NB4 (cell line): Measurements from ENCODE around the gene ACBD6.

ENCODE experiments used
- DNase-seq: peaks from one replicate; pipeline ENCODE4 v3.0.0; 2010; ENCODE audit warnings: low read depth
- H3K4me3 ChIP-seq: one replicate; pipeline ENCODE4 v1.5.1; 2011; ENCODE audit warnings: mild to moderate bottlenecking, low read depth, low read length, moderate library complexity
- CTCF ChIP-seq: IDR thresholded peaks from one replicate; pipeline ENCODE4 v1.5.1; 2012; ENCODE audit warnings: low read depth, low read length
- MAX ChIP-seq: IDR thresholded peaks from 2 replicates; pipeline ENCODE4 v1.6.1; 2011; ENCODE audit warnings: low read depth, low read length
- MYC ChIP-seq: IDR thresholded peaks from 2 replicates; pipeline ENCODE4 v1.6.1; 2011; ENCODE audit warnings: low read depth, low read length
- POLR2A ChIP-seq: IDR thresholded peaks from 2 replicates; pipeline ENCODE4 v1.6.1; 2011; ENCODE audit warnings: mild to moderate bottlenecking; ENCODE audit not compliant: insufficient read length; ENCODE audit errors: extremely low read depth

ACBD6 gene

GRCh38 chr1:180311011-180311730 lies 191.2 kb downstream of the ACBD6 start:
- DNase-seq: no peak
- H3K4me3 ChIP-seq: no peak overlapping the region
- TF ChIP-seq CTCF (no peak), POLR2A (no peak), MYC (no peak), MAX (no peak)

GRCh38 chr1:180310095-180310494 lies 192.3 kb downstream of the ACBD6 start:
- peak; percentile 46 for DNase-seq
- no peak overlapping the region for H3K4me3 ChIP-seq
- TF ChIP-seq MAX: no peak
- TF ChIP-seq MYC: no peak
- TF ChIP-seq POLR2A: no peak
- no peak for TF ChIP-seq CTCF

GRCh38 chr1:180309338-180309737 lies 193.0 kb downstream of the ACBD6 start:
- no peak for DNase-seq
- TF ChIP-seq MAX (no peak), POLR2A (no peak), MYC (no peak), CTCF (no peak)
- no peak overlapping the region for H3K4me3 ChIP-seq

- no peak for DNase-seq
- no peak overlapping the region for H3K4me3 ChIP-seq
- TF ChIP-seq CTCF (no peak), MAX (no peak), MYC (no peak), POLR2A (no peak)
These were observed 201.1 kb downstream of the ACBD6 start for GRCh38 chr1:180301135-180301742.

- TF ChIP-seq MAX (no peak), MYC (no peak), CTCF (no peak), POLR2A (no peak)
- no peak for DNase-seq
- H3K4me3 ChIP-seq: no peak overlapping the region
These were observed 202.7 kb downstream of the ACBD6 start for GRCh38 chr1:180299479-180300221.
